ENCODE results near the gene CDKN1C. TPM values are rescaled to one million over a fixed set of nuclear protein-coding genes. Genes with fewer than 3 reads are reported as not detected.

Gene CDKN1C
- total RNA-seq, 2 donors from 2014 or later, result 36.5 to 42.7 TPM

DNA sequence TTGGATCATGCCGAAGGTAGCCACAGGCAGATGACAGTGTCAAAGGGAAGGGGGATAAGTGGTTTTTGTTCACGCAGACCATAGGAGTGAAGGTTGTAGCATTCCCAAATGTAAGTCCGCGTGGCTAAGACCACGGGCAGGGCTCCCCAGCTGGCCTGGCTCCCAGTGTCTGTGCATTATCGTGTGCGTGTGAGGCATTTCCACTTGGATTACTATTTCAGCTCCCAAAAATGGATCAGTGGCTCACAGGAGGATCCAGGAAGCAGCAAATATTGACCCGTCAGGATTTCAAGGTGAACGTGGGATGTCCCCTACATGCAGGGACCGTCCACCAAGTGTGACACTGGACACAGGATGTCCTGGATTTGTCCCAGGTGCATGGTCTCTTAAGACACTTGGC is 10.6 kb downstream of the CDKN1C start:
- no peaks in the 10 kb centered on the region for H3K27me3 ChIP-seq (replicated peaks; ENCODE audit: insufficient read depth)
- no peak for DNase-seq (ENCODE audit: low spot score)
- TF ChIP-seq, protein P1, sequence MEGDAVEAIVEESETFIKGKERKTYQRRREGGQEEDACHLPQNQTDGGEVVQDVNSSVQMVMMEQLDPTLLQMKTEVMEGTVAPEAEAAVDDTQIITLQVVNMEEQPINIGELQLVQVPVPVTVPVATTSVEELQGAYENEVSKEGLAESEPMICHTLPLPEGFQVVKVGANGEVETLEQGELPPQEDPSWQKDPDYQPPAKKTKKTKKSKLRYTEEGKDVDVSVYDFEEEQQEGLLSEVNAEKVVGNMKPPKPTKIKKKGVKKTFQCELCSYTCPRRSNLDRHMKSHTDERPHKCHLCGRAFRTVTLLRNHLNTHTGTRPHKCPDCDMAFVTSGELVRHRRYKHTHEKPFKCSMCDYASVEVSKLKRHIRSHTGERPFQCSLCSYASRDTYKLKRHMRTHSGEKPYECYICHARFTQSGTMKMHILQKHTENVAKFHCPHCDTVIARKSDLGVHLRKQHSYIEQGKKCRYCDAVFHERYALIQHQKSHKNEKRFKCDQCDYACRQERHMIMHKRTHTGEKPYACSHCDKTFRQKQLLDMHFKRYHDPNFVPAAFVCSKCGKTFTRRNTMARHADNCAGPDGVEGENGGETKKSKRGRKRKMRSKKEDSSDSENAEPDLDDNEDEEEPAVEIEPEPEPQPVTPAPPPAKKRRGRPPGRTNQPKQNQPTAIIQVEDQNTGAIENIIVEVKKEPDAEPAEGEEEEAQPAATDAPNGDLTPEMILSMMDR (IDR thresholded peaks at IDR 0.05), result no peak
- TF ChIP-seq POLR2AphosphoS5 (IDR thresholded peaks at IDR 0.05) (no peak), POLR2A (IDR thresholded peaks at IDR 0.05) (no peak)
- H3K4me1 ChIP-seq (replicated peaks), result no peaks in the 10 kb centered on the region
- intact Hi-C loops (cut with DNase I), result no loop called here
- WGBS, result 94% methylated on average over 10 of the region's 10 CpGs
- H3K36me3 ChIP-seq, result no peaks in the 10 kb centered on the region
- H3K9me3 ChIP-seq, result no peaks in the 10 kb centered on the region
- H3K4me3 ChIP-seq, result no peak overlapping the region
- no peak overlapping the region for H3K27ac ChIP-seq

DNA sequence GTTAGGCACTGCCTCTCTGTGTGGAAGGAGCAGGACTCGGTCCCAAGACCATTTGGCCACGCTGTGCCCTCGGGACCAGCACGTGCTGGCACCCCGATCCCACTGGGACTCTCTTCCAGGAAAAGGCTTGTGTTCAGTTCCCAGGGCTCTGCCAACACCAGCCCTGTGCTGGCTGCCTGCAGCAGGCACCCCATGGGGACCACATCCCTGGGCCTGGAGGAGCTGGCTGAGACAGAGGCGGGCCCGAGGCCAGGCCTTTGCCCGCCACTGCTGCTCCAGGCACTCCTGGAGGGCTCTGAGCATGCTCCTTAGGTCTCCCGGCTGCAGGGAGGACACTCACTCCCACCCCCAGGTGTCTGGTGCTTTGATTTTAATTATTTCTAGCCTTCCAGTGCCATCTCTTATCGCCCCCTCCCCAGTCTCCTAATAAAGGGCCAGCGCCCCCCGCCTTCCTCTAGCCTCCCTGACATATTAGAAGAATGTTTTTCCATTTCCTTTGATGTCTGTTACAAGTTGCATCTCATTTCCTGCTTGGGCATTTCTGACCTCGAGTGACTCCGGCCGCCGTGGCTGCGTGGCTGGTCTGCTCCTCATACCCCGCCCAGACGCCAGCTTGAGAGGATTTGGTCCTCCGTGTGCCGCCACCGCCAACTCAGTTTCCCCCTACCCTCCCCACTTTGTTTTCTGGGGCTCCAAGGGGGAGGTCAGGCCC is 14.4 kb downstream of the CDKN1C start:
- Histone ChIP-seq H3K27ac (no peak overlapping the region), H3K4me1 (replicated peaks) (no peaks in the 10 kb centered on the region), H3K4me3 (no peak overlapping the region), H3K27me3 (replicated peaks; ENCODE audit: insufficient read depth) (peaks cover 3% of the 10 kb centered on the region), H3K9me3 (no peaks in the 10 kb centered on the region), H3K36me3 (no peaks in the 10 kb centered on the region)
- TF ChIP-seq POLR2A (IDR thresholded peaks at IDR 0.05), result no peak
- TF ChIP-seq POLR2AphosphoS5 (IDR thresholded peaks at IDR 0.05), result no peak
- TF ChIP-seq, protein P1 (IDR thresholded peaks at IDR 0.05), result no peak
- intact Hi-C loops (cut with DNase I), result no loop called here
- WGBS, result 80% methylated on average over 22 of the region's 22 CpGs
- no peak for DNase-seq (ENCODE audit: low spot score)

DNA sequence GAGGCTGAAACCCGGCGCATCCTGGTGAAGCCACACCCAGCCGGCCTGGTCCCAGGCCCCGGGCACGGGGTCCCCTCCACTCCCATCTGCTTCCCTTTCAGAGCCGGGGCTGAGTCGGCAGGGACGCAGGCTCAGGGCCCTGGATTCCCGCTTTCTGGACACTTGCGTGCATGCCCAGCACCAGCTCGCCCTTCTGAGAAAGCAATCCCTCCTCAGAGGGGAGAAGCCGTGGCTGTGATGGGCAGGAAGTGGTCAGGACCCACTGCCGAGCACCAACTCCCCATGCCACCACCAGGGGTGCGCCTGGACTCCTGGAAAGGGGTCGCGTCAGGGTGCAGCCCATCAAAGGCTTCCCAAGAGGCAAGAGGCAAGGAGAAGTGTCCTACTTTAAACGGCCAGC is 15.1 kb downstream of the CDKN1C start:
- 88% methylated on average over 17 of the region's 17 CpGs for WGBS
- Histone ChIP-seq H3K27ac (no peak overlapping the region), H3K4me3 (no peak overlapping the region), H3K27me3 (replicated peaks; ENCODE audit: insufficient read depth) (peaks cover 3% of the 10 kb centered on the region), H3K4me1 (replicated peaks) (no peaks in the 10 kb centered on the region), H3K36me3 (no peaks in the 10 kb centered on the region), H3K9me3 (no peaks in the 10 kb centered on the region)
- intact Hi-C loops (cut with DNase I), result no loop called here
- TF ChIP-seq POLR2AphosphoS5 (IDR thresholded peaks at IDR 0.05) (no peak), POLR2A (IDR thresholded peaks at IDR 0.05) (no peak)
- TF ChIP-seq, protein P1 (IDR thresholded peaks at IDR 0.05), result no peak
- no peak for DNase-seq (ENCODE audit: low spot score)

DNA sequence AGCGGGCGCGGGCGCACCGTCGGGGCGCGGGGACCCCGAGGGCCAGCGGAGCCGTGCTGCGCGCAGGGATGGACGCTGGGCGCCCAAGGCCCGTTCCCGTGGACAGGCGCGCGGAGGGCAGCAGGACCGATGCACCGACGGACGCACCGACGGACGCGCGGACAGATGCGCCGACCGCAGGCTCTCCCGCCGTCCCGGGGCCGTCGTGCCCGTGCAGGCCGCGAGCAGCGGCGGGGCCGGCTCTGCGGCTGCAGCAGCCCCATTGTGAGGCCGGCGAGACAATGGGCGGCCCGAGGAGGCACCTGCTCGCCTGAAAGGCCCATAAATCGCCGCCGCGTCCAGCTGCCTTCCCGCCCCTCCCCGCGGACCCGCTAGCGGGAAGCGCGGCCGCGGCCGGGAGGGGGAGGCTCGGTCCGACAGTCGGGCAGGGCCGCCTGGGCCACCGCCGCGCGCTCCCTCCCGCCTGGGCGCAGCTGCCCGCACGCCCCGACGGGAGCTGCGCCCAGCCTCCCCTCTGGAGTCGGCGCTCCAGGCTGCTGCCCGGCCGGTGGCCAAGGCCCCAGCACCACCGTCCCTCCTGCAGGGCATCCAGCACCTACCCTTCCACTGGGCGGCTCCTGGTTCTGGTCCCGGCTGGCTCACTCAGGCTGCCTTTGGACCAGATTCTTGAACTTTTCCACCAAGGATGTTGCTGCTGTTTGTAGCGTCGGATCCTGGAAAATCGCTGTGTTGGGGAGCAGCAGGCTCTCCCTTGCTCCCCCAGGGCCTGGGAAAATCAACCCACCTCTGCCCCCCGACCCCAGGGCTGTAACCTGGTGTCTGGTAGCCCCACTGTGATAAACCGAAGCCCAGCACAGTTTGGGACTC is 15.8 kb downstream of the CDKN1C start:
- Histone ChIP-seq H3K4me1 (replicated peaks) (no peaks in the 10 kb centered on the region), H3K4me3 (no peak overlapping the region), H3K27ac (no peak overlapping the region), H3K36me3 (no peaks in the 10 kb centered on the region), H3K27me3 (replicated peaks; ENCODE audit: insufficient read depth) (peaks cover 3% of the 10 kb centered on the region), H3K9me3 (no peaks in the 10 kb centered on the region)
- intact Hi-C loops (cut with DNase I), result no loop called here
- no peak for DNase-seq (ENCODE audit: low spot score)
- WGBS, result 30% methylated on average over 69 of the region's 90 CpGs
- no peak for TF ChIP-seq POLR2A (IDR thresholded peaks at IDR 0.05)
- TF ChIP-seq POLR2AphosphoS5 (IDR thresholded peaks at IDR 0.05), result no peak
- TF ChIP-seq, protein P1 (IDR thresholded peaks at IDR 0.05), result no peak
